Ishikawa (cell line): ENCODE results near the gene FBXO9.

Experiments used
- CEBPB ChIP-seq: IDR thresholded peaks from 2 replicates; pipeline ENCODE4 v1.6.1; 2012
- EGR1 ChIP-seq: IDR thresholded peaks from 2 replicates; pipeline ENCODE4 v1.6.1; 2012
- EP300 ChIP-seq: IDR thresholded peaks from 2 replicates; pipeline ENCODE4 v1.6.1; 2012; ENCODE audit warnings: borderline replicate concordance
- FOXM1 ChIP-seq: IDR thresholded peaks from 2 replicates; pipeline ENCODE4 v1.6.1; 2012; ENCODE audit warnings: low read depth, borderline replicate concordance
- NFIC ChIP-seq: IDR thresholded peaks from 2 replicates; pipeline ENCODE4 v1.6.1; 2012
- RAD21 ChIP-seq: IDR thresholded peaks from 2 replicates; pipeline ENCODE4 v1.6.1; 2012; ENCODE audit warnings: low read depth
- ZBTB7A ChIP-seq: IDR thresholded peaks from 2 replicates; pipeline ENCODE4 v1.6.1; 2012; ENCODE audit warnings: low read depth
- TF ChIP-seq, protein P1 (sequence below): IDR thresholded peaks from 2 replicates; pipeline ENCODE4 v1.6.1; 2012; ENCODE audit warnings: low read depth, mild to moderate bottlenecking
- TF ChIP-seq, protein P2 (sequence below): IDR thresholded peaks from 2 replicates; pipeline ENCODE4 v1.6.1; 2012

DNA sequence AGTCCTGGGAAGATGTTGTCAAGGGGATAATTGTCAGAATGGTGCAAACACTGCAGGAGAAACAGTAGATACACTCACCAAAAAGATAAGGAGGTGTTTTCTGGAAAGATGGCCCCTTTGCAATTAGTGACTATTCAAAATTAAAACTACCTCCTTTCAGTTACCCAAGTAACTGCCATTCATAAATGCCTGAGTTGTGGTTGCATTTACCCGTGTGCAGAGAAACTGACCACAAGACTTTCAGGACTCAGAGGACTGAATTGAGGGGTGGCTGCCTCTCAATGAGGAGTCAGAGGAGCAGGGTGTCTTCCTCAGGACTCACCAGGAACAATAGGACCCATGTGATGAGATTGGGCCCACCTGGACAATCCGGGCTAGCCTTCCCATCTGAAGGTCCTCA, 44.4 kb downstream of the FBXO9 start:
- TF ChIP-seq EP300 (no peak), EGR1 (no peak), NFIC (no peak), CEBPB (no peak), RAD21 (no peak), FOXM1 (no peak), ZBTB7A (no peak)
- TF ChIP-seq, protein P1, sequence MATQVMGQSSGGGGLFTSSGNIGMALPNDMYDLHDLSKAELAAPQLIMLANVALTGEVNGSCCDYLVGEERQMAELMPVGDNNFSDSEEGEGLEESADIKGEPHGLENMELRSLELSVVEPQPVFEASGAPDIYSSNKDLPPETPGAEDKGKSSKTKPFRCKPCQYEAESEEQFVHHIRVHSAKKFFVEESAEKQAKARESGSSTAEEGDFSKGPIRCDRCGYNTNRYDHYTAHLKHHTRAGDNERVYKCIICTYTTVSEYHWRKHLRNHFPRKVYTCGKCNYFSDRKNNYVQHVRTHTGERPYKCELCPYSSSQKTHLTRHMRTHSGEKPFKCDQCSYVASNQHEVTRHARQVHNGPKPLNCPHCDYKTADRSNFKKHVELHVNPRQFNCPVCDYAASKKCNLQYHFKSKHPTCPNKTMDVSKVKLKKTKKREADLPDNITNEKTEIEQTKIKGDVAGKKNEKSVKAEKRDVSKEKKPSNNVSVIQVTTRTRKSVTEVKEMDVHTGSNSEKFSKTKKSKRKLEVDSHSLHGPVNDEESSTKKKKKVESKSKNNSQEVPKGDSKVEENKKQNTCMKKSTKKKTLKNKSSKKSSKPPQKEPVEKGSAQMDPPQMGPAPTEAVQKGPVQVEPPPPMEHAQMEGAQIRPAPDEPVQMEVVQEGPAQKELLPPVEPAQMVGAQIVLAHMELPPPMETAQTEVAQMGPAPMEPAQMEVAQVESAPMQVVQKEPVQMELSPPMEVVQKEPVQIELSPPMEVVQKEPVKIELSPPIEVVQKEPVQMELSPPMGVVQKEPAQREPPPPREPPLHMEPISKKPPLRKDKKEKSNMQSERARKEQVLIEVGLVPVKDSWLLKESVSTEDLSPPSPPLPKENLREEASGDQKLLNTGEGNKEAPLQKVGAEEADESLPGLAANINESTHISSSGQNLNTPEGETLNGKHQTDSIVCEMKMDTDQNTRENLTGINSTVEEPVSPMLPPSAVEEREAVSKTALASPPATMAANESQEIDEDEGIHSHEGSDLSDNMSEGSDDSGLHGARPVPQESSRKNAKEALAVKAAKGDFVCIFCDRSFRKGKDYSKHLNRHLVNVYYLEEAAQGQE = no peak
- TF ChIP-seq, protein P2, sequence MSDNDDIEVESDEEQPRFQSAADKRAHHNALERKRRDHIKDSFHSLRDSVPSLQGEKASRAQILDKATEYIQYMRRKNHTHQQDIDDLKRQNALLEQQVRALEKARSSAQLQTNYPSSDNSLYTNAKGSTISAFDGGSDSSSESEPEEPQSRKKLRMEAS = no peak
